Mesothelial cell of epicardium (in vitro differentiated cells): ENCODE results near the gene METTL15. TPM values are rescaled to one million over a fixed set of nuclear protein-coding genes. Genes with fewer than 3 reads are reported as not detected.
"Not testable (repeated sequence)": the region's sequence is repeated elsewhere in the genome, so short reads cannot be mapped to it uniquely, and the experiment has no call there.

Experiments used
- DNase-seq, 2 experiments: peaks; one replicate each; pipeline ENCODE4 v3.0.0; 2021; ENCODE audit warnings: low spot score in 2 of 2; ENCODE audit not compliant: unreplicated experiment in 2 of 2
- H3K27ac Mint-ChIP-seq: 2 replicates; pipeline ENCODE4 v1.8.0; 2021; ENCODE audit warnings: mixed read lengths
- H3K27me3 Mint-ChIP-seq: 2 replicates; pipeline ENCODE4 v1.8.0; 2021; ENCODE audit warnings: low read depth, mixed read lengths
- H3K36me3 Mint-ChIP-seq: 2 replicates; pipeline ENCODE4 v1.8.0; 2021; ENCODE audit warnings: mixed read lengths
- H3K4me1 Mint-ChIP-seq: 2 replicates; pipeline ENCODE4 v1.8.0; 2021; ENCODE audit warnings: mixed read lengths
- H3K4me3 Mint-ChIP-seq: 2 replicates; pipeline ENCODE4 v1.8.0; 2021; ENCODE audit warnings: mild to moderate bottlenecking, moderate library complexity, mixed read lengths
- H3K9me3 Mint-ChIP-seq: 2 replicates; pipeline ENCODE4 v1.8.0; 2021; ENCODE audit warnings: mixed read lengths
- CTCF ChIP-seq: fragments of 200-600 bp; sonication (generic); IDR thresholded peaks from one replicate; pipeline ENCODE4 v1.5.0; 2021; ENCODE audit warnings: antibody characterized with exemption; ENCODE audit not compliant: unreplicated experiment
- total RNA-seq: library from RNA; stranded (reverse); gene quantifications from 3 replicates; pipeline ENCODE4 v1.2.1, GENCODE V29; 2021

The METTL15 gene
- total RNA-seq, 1 donor from 2014 or later: 24.0 TPM

DNA sequence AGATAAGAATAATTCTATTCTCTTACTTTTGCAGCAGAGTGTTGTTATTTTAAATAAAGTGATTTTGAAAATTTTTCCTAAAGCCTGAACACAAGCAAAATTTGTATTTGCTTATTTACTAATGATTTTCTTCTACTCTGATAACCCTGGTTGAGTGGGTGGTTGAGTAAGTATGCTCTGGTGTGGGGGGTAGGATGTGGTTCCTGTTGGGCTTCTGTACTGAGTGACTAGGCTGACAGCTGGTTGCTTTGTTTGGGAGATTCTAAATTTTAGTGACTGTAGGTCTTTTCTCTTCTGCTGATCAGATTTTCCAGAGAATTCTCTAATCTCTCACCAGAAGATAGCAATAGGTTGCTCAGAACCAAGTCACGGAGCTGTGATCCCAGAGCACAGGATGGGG, 61.6 kb downstream of the METTL15 start:
- no peak for DNase-seq
- Mint-ChIP-seq H3K36me3 (peaks cover 41% of the 10 kb centered on the region), H3K27ac (no peak overlapping the region), H3K4me3 (no peak overlapping the region), H3K4me1 (no peaks in the 10 kb centered on the region), H3K27me3 (no peaks in the 10 kb centered on the region), H3K9me3 (peaks cover 23% of the 10 kb centered on the region)
- no peak for TF ChIP-seq CTCF

DNA sequence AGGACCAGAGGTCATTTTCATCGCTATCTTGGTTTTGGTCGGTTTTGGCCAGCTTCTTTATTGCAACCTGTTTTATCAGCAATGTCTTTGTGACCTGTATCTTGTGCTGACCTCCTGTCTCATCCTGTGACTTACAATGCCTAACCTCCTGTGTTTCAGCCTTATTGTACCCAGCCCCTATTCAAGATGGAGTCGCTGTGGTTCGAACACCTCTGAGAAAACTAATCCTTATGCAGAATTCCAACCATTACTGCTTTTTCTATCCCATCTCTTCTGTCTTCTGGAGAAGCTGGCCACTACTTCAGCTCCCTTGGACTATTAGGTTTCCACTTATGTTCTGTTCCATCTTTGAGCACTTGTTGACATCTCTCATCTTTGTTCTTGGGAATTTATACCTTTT, 62.6 kb downstream of the METTL15 start:
- peaks cover 17% of the 10 kb centered on the region for H3K9me3 Mint-ChIP-seq
- H3K36me3 Mint-ChIP-seq: peaks cover 39% of the 10 kb centered on the region
- no peak overlapping the region for H3K27ac Mint-ChIP-seq
- TF ChIP-seq CTCF: no peak
- H3K4me3 Mint-ChIP-seq: no peak overlapping the region
- no peak for DNase-seq
- H3K4me1 Mint-ChIP-seq: no peaks in the 10 kb centered on the region
- H3K27me3 Mint-ChIP-seq: no peaks in the 10 kb centered on the region

DNA sequence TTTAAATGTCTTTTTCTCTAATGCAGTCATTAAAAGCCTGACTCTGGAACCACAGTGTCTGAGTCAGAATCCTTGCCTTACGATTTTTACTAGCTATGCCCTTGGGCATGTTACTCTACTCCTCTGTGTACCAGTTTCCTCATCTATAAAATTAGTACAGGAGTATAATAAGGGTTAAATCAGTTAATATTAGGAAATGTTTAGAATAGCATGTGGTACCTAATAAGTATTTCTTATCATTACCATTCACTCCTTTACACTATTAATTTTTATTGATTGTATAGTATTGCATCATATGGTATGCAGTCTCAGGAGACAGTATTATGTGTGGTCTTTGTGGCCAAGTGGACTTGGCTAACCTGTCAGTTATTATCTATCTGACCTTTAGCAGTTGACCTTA, 68.2 kb downstream of the METTL15 start:
- H3K4me1 Mint-ChIP-seq: no peaks in the 10 kb centered on the region
- DNase-seq: no peak
- H3K9me3 Mint-ChIP-seq: peaks cover 11% of the 10 kb centered on the region
- no peak for TF ChIP-seq CTCF
- no peak overlapping the region for H3K4me3 Mint-ChIP-seq
- H3K27ac Mint-ChIP-seq: no peak overlapping the region
- H3K27me3 Mint-ChIP-seq: no peaks in the 10 kb centered on the region
- peaks cover 25% of the 10 kb centered on the region for H3K36me3 Mint-ChIP-seq

GRCh38 chr11:28195449-28195848, 87.3 kb downstream of the METTL15 start:
- Mint-ChIP-seq H3K4me3 (no peak overlapping the region), H3K4me1 (no peaks in the 10 kb centered on the region), H3K27me3 (no peaks in the 10 kb centered on the region), H3K36me3 (peaks cover 44% of the 10 kb centered on the region), H3K9me3 (peaks cover 38% of the 10 kb centered on the region), H3K27ac (no peak overlapping the region)
- TF ChIP-seq CTCF: no peak
- DNase-seq: no peak

GRCh38 chr11:28209906-28210305, 101.7 kb downstream of the METTL15 start:
- no peak for TF ChIP-seq CTCF
- H3K36me3 Mint-ChIP-seq: peaks cover 23% of the 10 kb centered on the region
- no peak overlapping the region for H3K4me3 Mint-ChIP-seq
- H3K4me1 Mint-ChIP-seq: no peaks in the 10 kb centered on the region
- H3K9me3 Mint-ChIP-seq: peaks cover 3% of the 10 kb centered on the region
- no peaks in the 10 kb centered on the region for H3K27me3 Mint-ChIP-seq
- no peak overlapping the region for H3K27ac Mint-ChIP-seq
- DNase-seq: no peak

DNA sequence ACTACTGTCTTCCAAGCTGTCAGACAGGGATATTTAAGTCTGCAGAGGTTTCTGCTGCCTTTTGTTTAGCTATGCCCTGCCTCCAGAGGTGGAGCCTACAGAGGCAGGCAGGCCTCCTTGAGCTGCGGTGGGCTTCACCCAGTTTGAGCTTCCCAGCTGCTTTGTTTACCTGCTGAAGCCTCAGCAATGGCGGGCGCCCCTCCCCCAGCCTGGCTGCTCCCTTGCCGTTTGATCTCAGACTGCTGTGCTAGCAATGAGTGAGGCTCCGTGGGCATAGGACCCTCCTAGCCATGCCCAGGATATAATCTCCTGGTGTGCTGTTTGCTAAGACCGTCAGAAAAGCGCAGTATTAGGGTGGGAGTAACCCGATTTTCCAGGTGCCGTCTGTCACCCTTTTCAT, 113.9 kb downstream of the METTL15 start:
- not testable (repeated sequence) for H3K4me3 Mint-ChIP-seq, H3K27me3 Mint-ChIP-seq, H3K27ac Mint-ChIP-seq, DNase-seq, H3K4me1 Mint-ChIP-seq
- H3K36me3 Mint-ChIP-seq: peaks cover 39% of the 10 kb centered on the region
- peaks cover 37% of the 10 kb centered on the region for H3K9me3 Mint-ChIP-seq
